Testis (tissue), 3 donors: ENCODE results near the gene AQP2. TPM values are rescaled to one million over a fixed set of nuclear protein-coding genes. Genes with fewer than 3 reads are reported as not detected.

Experiments used
- DNase-seq: peaks from one replicate; pipeline ENCODE4 v3.0.0-alpha.2; 2019
- H3K27ac ChIP-seq, 2 donors: fragments of 200-600 bp; sonication (generic); one replicate each; pipeline ENCODE4 v1.5.1; 2019
- H3K27me3 ChIP-seq: fragments of 200-600 bp; sonication (generic); one replicate; pipeline ENCODE4 v1.5.1; 2019
- H3K36me3 ChIP-seq: fragments of 200-600 bp; sonication (generic); one replicate; pipeline ENCODE4 v1.5.1; 2017; ENCODE audit warnings: low read depth; ENCODE audit errors: missing control alignments
- H3K4me1 ChIP-seq: fragments of 200-600 bp; sonication (generic); one replicate; pipeline ENCODE4 v1.5.1; 2019
- H3K4me3 ChIP-seq, 2 donors: fragments of 200-600 bp; sonication (generic); one replicate each; pipeline ENCODE4 v1.5.1; 2017 to 2019
- H3K9me3 ChIP-seq: fragments of 200-600 bp; sonication (generic); one replicate; pipeline ENCODE4 v1.5.1; 2017
- CTCF ChIP-seq, 3 experiments: fragments of 450-650 bp in 2 of 3; fragments of 200-600 bp in 1 of 3; sonication (generic) in 1 of 3; IDR thresholded peaks; one replicate each; pipeline ENCODE4 v1.5.1; 2016 to 2019; ENCODE audit warnings: antibody characterized with exemption in 3 of 3, mild to moderate bottlenecking in 2 of 3, moderate library complexity in 1 of 3
- POLR2A ChIP-seq: fragments of 450-650 bp; IDR thresholded peaks from one replicate; pipeline ENCODE4 v1.6.1; 2017; ENCODE audit warnings: antibody characterized with exemption, mild to moderate bottlenecking, moderate library complexity
- WGBS, 2 donors: methylation state at CpG; one replicate each; pipeline ENCODE4 v1.1.5; 2018; 5-methylcytosine and 5-hydroxymethylcytosine counted together
- intact Hi-C: fragments of 100-400 bp; cut with DNase I; formaldehyde crosslinking; loops from one replicate; pipeline ENCODE4 v1.15.1; 2023; ENCODE audit warnings: low total_unique reads
- polyA plus RNA-seq: library from polyadenylated mRNA; stranded (reverse); fragments of 350-450 nt; fragmentation: Illumina TruSeq; extraction: RNeasy Lipid Tissue Mini Kit (QIAGEN cat#74804); gene quantifications from one replicate; pipeline ENCODE4 v1.2.3, GENCODE V29; 2014; ENCODE audit warnings: low read depth, low replicate concordance; ENCODE audit not compliant: insufficient read depth
- total RNA-seq, 2 donors: library from RNA; depleted of rRNA; stranded (reverse); fragments of >200 nt; gene quantifications; one replicate each; pipeline ENCODE4 v1.2.3, GENCODE V29; 2016

AQP2 gene
- total and polyA plus RNA-seq, 3 donors from 2014 or later, result 0.79 to 1.9 (median 1.1) TPM

- no peak for DNase-seq
- WGBS, 2 donors, result 95 to 96% methylated on average over 6 of the region's 6 CpGs
- no peak overlapping the region for H3K4me3 ChIP-seq
- no peaks in the 10 kb centered on the region for H3K27me3 ChIP-seq
- H3K4me1 ChIP-seq, result peaks cover 3% of the 10 kb centered on the region
- intact Hi-C loops, result loop anchor here (10.0 kb wide), 1 partner anchor 92 kb away; no protein-coding TSS in a partner anchor
- no peak for TF ChIP-seq CTCF (IDR thresholded peaks at IDR 0.05)
- TF ChIP-seq POLR2A, result no peak
- no peak overlapping the region for H3K27ac ChIP-seq
- no peaks in the 10 kb centered on the region for H3K9me3 ChIP-seq
- H3K36me3 ChIP-seq, result no peaks in the 10 kb centered on the region
These were observed 6.4 kb downstream of the AQP2 start for GRCh38 chr12:49956663-49957569.

GRCh38 chr12:49957570-49957967 is 7.0 kb downstream of the AQP2 start:
- no peak for DNase-seq
- intact Hi-C loops, result loop anchor here (10.0 kb wide), 1 partner anchor 93 kb away; no protein-coding TSS in a partner anchor
- Histone ChIP-seq H3K27me3 (no peaks in the 10 kb centered on the region), H3K4me1 (peaks cover 3% of the 10 kb centered on the region), H3K27ac (no peak overlapping the region), H3K9me3 (no peaks in the 10 kb centered on the region), H3K4me3 (no peak overlapping the region), H3K36me3 (no peaks in the 10 kb centered on the region)
- TF ChIP-seq CTCF (IDR thresholded peaks at IDR 0.05) (no peak), POLR2A (no peak)

GRCh38 chr12:49959685-49960473 is 9.3 kb downstream of the AQP2 start:
- H3K4me3 ChIP-seq, result no peak overlapping the region
- peak; percentile 37 for DNase-seq
- H3K36me3 ChIP-seq, result no peaks in the 10 kb centered on the region
- no peaks in the 10 kb centered on the region for H3K27me3 ChIP-seq
- H3K9me3 ChIP-seq, result no peaks in the 10 kb centered on the region
- 50 to 64% methylated on average over 10 to 11 of the region's 11 CpGs for WGBS, 2 donors
- TF ChIP-seq CTCF (IDR thresholded peaks at IDR 0.05) (no peak), POLR2A (no peak)
- peaks cover 15% of the 10 kb centered on the region for H3K4me1 ChIP-seq
- intact Hi-C loops, result loop anchor here (10.0 kb wide), 1 partner anchor 95 kb away; no protein-coding TSS in a partner anchor
- no peak overlapping the region for H3K27ac ChIP-seq

GRCh38 chr12:49960474-49961110 is 10.1 kb downstream of the AQP2 start:
- no peak for DNase-seq
- H3K4me3 ChIP-seq, result peak overlapping the region; percentile 29 to 47
- 28 to 61% methylated on average over 7 to 13 of the region's 13 CpGs for WGBS, 2 donors
- no peaks in the 10 kb centered on the region for H3K9me3 ChIP-seq
- no peaks in the 10 kb centered on the region for H3K27me3 ChIP-seq
- intact Hi-C loops, result no loop called here
- H3K4me1 ChIP-seq, result peaks cover 15% of the 10 kb centered on the region
- H3K36me3 ChIP-seq, result no peaks in the 10 kb centered on the region
- TF ChIP-seq CTCF (IDR thresholded peaks at IDR 0.05), result no peak
- no peak overlapping the region for H3K27ac ChIP-seq
